DMS114 treated with DMSO at 0.1 percent for 48 hours (cell line): ENCODE results near the gene NR5A2.

ENCODE experiments used
- DNase-seq: peaks from one replicate; lab custom pipeline; 2025; ENCODE audit not compliant: unreplicated experiment; lab: John Stamatoyannopoulos, UW

NR5A2 gene

DNA sequence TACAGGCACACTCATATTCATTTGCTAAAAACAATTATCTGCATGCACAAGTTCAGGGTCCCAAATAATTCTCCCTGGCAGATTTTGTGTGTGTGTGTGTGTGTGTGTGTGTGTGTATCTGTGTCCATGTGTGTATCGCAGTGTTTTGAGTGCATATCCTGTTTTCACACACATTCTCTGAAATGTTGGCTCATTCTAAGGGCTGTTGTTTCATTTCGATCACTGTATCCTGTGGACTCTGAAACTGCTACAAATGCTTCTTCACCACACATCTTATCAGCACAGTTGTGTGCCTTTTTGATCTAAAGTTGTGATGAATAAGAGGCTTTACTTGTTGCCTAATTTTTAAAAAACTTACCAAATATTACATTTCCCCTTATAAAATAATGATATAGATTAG, 34.6 kb downstream of the NR5A2 start:
- DNase-seq = no peak

DNA sequence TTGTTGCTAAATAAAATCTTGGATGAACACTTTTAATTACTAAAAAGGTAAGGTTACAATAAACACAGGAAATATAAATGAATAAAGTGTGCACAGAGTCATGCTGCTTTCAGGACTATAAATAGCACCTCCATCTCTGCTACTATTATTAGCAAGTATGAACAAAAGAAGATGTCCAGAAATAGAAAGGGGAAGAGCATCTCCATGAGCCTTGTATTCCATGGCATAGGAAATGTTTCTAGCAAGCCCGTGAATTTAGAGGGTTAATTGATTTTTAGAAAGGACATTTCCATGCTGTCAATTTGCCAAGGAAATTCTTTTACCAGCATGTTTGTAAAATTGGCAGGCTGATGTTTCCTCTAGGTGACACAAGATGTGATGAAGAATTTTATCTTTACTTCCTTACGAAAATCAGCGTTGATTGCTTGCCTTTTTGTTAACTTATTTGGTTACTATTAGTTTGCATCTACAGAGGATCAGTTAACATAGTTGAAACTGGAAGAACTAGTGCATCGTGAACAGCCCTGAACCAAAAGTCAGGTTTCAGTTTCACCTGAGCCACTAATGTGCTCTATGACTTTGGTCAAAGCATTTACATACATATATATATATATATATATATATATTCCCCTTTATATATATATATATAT, 45.3 kb downstream of the NR5A2 start:
- no peak for DNase-seq

DNA sequence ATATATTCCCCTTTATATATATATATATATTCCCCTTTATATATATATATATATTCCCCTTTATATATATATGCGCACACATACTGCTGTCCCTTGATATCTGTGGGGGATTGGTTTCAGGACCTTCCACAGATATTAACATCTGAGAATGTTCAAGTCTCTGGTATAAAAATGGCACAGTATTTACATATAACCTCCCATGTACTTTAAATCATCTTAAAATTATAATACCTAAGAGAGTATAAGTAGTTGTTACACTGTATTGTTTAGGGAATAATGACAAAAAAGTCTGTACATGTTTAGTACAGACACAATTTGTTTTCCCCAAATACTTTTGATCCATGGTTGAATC, 45.8 kb downstream of the NR5A2 start:
- DNase-seq = no peak

DNA sequence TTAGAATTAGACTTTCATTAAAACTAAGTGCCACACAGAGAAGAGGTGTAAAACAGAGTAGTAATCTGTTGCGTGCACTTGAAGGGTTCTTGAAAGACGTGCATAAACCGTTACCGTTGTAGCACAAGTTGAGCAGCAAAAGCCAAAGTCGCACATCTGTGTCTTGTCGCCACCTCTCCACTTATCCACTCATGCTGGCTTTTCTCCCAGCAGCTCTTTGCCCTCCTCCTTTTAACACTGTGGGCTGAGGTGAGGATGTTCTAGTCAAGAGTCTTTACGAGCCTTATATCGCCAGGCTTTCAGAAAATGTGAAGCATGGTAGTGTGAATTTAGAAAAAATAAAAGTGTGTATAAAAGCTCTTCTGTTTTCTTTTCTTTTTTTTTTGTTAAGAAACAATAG, 48.0 kb downstream of the NR5A2 start:
- no peak for DNase-seq

DNA sequence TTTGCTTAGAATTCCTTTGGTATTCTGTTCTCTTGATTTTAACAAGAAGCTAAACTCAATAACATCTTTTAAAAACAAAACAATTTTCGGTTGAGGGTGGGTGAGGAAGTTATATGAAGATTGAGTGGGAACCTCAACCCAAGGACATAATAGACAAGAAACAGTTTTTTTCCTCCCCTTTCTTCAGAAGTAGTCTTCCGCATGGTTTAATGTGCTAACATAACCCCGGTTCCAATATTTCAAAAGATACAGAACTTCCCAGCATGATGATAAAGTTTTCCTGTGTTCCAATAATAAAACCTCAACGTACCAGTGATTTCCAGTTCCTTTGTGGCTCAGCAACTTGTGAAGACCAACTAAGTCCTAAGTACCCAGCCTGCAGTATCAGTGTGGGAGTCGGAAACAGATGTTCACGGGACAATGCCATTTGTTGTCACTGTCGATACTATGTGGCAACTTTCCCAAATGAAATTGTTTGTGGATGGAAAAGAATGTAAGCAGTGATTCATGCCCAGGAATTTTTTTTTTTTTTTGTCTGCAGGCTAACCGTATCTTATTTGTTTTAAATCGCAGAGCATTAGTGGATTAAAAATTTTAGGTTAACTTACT, 48.5 kb downstream of the NR5A2 start:
- DNase-seq = no peak

DNA sequence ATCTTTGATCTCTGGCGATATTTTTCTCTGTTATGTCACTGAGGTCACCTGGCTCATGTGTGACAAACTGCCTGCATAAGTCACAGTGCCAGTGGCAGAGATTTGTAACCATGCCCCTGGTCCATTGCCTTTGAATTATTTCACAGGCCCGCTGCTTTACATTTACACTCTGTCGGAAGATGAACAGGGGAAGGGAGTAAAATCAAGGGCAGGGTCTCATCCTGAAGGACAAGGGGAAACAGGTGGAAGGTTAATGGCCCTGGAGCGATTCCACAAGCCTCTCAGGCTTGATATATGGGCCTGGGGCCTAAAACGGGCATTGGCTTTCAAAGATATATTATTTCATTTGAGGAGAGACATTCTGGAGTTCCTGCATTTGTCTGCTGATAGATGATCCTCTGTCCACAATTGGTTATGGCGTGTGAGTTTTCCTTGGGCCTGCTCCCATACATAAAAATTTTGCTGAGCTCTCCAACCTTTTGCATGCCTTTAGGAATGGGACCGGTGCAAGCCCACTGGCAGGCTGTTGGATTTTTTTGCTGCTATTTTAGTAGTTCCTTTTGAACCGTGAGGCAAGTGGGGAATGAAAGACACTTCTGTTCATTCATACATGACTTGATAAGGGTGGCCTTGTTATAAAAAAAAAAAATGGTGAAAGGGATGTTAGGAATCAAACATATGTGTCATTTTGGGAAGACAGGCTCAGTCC, 51.9 kb downstream of the NR5A2 start:
- no peak for DNase-seq

DNA sequence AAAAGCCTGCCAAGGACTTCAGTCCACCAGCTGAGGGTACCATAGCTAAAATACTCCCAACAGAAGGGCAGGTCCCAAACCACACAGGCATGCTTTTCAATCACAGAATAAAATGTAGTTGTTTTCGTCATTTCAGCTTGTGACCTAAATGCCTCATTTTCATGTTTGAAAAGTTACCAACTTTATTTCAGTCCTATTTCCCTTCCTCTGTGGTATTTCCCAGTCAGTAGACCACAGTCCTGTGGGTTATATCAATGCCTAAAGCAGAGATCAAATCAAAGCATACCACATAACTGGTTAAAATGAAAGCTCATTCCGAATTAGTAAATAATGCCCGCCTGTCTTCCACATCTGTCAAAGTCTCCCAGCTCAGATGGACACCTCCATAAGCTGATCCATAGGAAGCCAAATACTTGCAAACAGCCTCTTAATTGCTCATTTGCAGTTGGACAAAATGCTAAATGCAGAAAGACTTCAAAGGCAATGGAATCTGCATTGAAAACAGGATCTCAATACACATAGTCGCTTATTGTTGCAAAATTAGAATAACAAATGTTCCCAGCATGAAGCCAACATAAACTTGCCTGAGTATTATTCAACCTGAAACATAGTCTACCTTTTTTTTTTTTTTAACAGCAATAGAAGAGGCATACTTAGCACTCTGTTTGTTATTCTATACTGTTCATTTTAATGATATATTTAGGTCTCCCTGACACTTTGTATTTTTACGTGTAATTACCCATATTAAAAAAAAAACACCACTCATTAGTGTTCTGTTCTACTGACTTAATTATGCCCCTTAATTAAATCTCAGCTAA, 53.9 kb downstream of the NR5A2 start:
- DNase-seq = no peak

DNA sequence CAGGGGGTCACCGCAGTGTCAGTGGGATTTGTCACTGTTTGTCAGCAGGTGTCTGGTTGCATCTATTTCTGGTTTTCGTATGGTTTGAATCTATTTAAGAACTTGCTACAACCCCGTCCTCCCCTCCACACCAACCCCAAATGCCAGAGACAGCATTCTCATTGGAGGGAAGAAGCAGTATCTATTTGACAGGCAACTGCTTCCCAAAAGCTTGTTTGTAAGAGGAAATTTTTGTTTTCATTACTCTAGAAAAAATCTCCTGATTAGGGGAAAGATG, 54.4 kb downstream of the NR5A2 start:
- no peak for DNase-seq

DNA sequence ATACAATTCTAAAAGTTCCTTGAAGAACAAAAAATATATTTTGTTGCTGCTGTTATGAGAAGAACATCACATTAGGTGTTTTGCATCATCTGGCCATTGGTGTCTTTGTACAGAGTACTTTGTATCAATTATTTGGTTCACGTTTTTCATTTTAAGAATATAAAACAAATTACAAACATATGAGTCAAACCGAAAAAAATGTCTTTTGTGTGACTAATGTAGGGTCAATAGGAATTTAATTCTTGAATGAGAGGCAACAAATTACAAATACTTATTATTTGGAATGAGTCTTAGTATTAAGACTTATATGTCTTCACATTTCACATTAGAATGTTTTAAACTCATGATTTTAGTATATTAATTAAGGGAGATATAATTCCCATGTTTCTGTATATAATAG, 54.8 kb downstream of the NR5A2 start:
- DNase-seq = no peak

DNA sequence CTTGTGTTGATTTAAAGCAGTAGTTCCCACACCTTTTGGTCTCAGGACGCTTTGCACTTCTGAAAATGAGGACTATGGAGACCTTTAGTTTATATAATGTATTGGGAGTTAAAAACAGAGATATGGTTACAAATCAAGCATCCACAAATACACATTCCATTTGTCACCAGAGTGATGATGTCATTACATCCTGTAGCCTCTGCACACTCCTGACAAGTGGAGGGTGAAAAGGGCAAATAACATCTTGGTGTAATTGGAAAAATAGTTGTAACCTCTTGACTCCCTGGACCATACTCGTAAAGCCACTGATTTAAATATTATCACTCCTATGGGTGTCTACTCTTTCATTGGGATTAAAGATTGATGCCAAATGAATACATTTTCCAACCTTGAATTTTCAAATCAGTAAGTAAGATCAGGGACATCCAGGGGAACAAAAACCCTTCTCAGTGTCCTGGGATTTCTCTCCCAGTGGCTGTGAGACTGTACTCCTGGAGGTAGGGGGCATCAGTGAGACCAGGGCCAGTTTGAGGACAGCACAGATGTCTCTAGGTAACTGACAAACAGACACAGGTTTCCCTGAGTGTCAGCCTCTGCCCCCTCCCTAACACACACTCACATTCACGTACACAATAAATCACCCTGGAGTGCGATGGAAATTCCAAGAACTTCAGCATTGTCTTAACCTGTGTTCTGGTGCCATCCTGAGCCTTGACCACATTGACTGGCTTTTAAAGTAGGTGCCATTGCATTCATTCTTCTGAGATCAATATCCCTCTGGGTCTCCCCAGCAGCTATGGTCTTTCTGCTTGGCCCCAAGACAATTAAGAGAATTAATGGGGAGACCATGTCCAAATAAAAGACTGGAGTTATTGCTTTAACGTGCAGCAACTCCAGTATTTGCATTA, 63.0 kb downstream of the NR5A2 start:
- DNase-seq = no peak

DNA sequence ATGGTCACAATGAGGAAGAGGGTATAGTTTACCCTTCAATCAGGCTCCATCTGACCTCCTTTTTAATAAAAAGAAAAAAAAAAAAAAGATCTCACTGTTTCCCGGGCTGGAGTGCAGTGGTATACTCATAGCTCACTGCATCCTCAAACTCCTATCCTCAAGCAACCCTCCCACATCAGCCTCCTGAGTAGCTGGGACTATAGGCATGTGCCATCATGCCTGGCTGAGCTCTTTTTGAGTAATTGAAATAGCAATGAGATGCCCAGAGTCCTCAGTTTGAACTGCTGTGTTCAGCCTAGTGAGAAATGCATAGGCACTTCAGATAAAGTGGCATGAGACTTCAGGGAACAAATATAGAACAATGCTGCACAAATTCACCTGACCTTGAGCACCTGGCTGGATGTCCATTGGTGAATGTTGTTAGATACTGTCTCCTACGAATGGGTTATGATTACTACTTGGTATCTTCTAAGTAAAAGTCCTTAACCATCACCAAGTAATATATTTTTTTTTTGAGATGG, 67.6 kb downstream of the NR5A2 start:
- DNase-seq = no peak

DNA sequence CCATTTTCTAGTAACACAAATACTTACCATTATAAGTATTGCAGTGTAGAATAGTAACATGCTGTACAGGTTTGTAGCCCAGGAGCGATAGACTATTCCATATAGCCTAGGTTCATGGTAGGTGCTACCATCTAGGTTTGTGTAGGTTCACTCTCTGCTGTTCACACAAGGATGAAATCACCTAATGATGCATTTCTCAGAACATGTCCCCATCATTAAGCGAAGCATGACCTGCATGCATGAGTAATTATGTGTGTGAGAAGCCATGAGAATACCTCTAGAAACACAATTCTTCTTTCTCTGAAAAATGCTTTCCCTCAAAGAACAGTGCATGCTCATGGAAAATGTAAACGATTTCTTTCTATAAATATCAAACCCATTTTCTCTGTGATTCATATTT, 69.3 kb downstream of the NR5A2 start:
- no peak for DNase-seq

DNA sequence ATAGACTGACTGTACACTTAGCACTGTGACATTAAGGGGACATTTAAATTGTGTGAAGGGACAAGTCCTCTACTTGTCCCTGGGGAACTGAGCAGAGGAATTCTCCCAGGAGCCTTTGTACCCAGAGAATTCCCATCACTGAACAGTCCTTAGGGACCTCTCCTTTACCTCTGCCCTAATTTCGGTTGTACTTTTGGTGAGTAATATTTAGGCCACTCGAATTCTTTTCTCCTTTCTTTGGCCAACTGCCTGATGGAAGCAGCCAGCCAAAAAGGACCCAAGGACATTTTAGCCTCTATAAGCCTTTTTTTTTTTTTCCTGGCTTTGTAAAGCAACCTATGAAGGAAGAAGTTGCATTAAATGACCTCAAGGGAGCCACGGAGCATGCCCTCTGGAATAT, 71.5 kb downstream of the NR5A2 start:
- no peak for DNase-seq

DNA sequence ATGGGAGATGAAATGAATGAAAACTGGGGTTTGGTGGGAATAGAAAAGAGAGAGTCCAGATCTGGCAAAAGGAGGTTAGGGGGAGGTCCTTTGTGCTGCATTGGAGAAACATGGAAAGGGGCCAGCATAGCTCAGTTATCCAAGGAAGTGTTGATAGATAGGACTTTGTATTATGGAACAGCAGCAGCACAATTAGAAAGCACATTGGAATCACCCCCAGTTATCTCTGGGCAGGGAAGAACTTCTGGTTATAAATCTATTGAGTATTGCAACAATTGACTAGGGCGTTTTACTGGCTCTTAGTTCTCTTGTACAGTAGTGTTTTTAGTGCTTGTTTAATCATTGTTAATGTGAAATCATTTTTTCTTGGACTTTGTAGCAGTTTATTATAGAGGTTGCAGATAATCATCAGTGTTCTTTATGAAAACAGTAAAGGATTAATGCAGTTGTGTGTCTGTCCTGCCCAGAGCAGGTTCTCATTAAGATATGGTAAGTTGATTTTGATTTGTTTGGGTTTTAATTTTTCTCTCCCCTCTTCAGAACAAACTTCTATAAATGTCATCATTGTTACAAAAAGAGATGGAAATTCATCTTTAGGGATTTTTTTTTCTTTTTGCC, 76.6 kb downstream of the NR5A2 start:
- DNase-seq = no peak

DNA sequence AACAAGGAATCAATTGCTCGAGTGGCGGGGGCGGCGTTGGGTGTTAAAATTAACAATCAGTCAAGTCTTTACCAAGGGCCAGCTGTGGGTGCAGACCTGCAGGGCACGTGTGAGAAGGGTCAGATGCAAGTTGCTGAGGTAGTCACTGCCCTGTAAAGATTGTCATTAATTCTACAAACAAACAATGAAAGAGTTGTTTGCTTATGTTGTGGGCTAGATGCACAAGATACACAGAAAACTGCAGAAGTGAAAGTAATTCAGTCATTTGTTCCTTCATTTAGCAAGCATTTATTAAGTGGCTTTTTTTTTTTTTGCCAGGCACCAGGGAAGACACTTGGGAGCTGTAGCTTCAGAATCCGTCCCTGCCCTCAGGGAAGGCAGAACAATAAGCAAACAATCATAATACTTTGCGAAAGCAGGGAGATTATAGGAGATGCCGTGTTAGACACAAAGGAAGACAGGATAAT, 79.5 kb downstream of the NR5A2 start:
- DNase-seq = no peak

DNA sequence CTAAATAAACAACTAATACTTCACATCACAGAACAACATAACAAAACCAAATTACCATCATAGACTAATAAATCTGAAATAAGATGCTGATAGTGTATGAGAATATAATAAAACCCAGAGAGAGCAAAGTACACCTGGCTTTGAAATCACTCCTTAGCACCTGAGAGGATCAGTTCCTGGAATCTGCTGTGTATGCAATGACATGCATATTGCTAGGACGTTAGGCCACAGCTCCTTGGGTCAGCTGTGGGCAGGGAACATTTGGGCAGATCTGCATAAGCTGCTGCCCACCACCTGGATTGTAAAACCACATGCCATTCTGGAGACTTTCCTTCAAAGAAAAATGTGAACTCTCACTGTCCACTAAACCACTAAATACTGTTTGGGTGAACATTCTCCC, 81.1 kb downstream of the NR5A2 start:
- no peak for DNase-seq

DNA sequence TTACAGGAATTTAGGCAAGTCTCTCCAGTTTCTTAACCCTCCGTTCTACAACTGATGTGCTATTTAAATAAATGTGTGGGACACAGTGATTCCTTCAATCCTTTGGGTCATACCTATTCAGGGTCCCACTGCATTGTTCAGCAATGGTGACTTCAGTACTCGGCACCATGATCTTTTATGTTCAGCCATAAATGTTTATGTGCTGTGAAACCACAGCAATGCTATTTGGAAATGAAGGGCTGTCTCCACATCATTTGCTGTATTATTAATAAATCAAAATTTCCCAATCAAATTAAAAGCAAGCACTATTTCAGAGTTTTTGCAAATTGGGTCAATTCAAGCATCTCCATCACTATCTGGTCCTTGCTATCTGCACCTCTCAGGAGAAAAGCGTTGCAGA, 84.8 kb downstream of the NR5A2 start:
- DNase-seq = no peak

DNA sequence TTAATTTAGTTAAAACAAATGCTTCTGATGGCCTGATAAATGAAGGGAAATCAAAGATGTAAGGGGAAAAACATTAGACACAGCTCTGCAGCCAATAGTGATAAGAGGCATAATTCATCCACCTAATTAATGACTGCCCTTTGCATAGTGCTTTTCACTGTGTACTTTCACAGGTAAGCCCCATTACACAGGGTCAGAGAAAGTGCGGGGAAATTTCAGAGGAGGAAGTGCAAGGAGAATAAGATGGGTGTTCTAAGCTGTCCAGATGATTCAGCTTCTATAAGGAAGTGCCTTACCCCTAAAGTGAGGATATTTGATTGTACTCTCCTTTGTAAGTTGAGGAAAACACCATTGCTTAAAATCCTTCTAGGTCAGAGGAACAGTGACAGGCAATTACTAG, 88.0 kb downstream of the NR5A2 start:
- DNase-seq = no peak

DNA sequence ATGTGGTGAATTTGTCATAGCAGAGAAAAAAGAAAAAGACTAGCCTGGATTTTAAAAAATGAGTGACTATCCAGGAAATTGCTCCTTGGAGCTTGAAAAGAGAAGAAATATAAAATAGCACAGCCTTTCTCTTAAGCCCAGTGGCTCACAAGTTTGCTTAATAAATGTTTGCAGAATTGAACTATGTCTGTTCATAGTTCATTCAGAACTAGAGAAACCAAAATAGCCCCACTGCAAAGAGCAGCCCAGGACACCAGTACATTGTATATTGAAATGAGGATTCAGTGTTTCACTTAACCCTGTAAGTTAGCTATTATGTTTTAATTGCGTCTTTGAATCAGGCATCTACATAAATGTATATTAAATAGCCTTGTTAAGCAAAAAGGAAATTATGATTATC, 88.8 kb downstream of the NR5A2 start:
- DNase-seq = no peak

DNA sequence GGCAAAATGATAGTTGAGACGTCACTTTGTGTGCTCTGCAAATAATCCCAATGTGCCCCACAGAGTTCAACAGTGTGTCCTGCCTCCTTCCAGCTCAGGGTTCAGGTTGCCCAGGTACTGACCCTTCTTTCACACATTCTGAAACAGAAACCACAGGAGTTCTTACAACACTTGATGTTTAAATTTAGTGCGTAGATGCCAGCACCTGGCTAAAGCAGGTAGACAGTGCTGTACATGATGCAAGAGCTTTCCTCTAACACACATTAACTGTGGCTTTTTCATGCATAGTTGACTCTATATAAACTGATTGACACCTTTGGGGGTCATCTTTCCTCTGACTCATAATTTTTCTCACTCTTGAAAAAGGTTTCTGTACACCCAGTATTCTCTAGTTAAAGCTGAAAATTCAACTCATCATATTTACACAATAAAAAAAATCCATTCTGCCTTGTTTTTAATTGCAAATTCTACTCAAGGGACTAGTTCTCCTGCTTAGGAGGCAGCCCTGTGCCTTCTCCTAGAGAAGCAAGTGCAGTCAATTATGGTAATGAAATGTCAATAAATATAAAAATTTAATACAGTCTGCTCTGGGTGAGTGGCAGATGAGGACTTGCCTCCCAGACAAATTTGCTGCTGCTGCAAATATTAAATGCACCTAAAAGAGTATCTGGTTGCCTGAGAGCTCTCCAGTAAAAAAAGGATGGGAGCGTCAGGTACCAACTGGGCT, 91.4 kb downstream of the NR5A2 start:
- no peak for DNase-seq
